Panc1 (cell line): ENCODE measurements around the gene PEPD. TPM values are rescaled to one million over a fixed set of nuclear protein-coding genes. Genes with fewer than 3 reads are reported as not detected.

ENCODE experiments used
- ATAC-seq: fragments of 200-7000 bp; cut with Tn5 transposase; 2 replicates; pipeline ENCODE4 v1.9.1; 2020; ENCODE audit warnings: mild to moderate bottlenecking, moderate library complexity
- BruUV-seq: library from RNA; stranded (reverse); fragments of 400-500 nt; replicated peaks from 2 replicates; lab custom pipeline; 2021; lab: Mats Ljungman, UMichigan
- CTCF ChIA-PET: fragments of 300-600 bp; sonication (Branson Sonifier 250); formaldehyde crosslinking; loops from one replicate; lab custom pipeline; 2022; ENCODE audit warnings: antibody characterized with exemption; lab: Charles Lee
- POLR2A ChIA-PET: fragments of 300-600 bp; sonication (Branson Sonifier 250); formaldehyde crosslinking; loops from one replicate; lab custom pipeline; 2022; ENCODE audit warnings: antibody characterized with exemption; lab: Charles Lee
- DNase-seq: peaks from one replicate; pipeline ENCODE4 v3.0.0-alpha.2; 2010; ENCODE audit warnings: low read depth, low spot score
- H3K27ac ChIP-seq: 2 replicates; pipeline ENCODE4 v1.5.1; 2011; ENCODE audit warnings: mild to moderate bottlenecking, low read length, inconsistent platforms
- H3K27me3 ChIP-seq: fragments of 200-500 bp; sonication (Bioruptor generic); 2 replicates; pipeline ENCODE4 v1.6.0; 2014; ENCODE audit warnings: low read length, inconsistent platforms; ENCODE audit not compliant: control insufficient read depth, insufficient read depth
- H3K36me3 ChIP-seq: fragments of 200-500 bp; sonication (Bioruptor generic); 2 replicates; pipeline ENCODE4 v1.5.1; 2014; ENCODE audit warnings: inconsistent platforms, mild to moderate bottlenecking, low read length, moderate library complexity; ENCODE audit not compliant: control insufficient read depth, insufficient read depth
- H3K4me1 ChIP-seq: 2 replicates; pipeline ENCODE4 v1.5.1; 2011; ENCODE audit warnings: inconsistent platforms, mild to moderate bottlenecking, low read length, moderate library complexity; ENCODE audit not compliant: control insufficient read depth, insufficient read depth
- H3K4me3 ChIP-seq, 2 experiments: 2 replicates each; pipeline ENCODE4 v1.5.1; 2011 to 2012; ENCODE audit warnings: low read depth in 2 of 2, low read length in 2 of 2, mild to moderate bottlenecking in 2 of 2, inconsistent platforms in 1 of 2, moderate library complexity in 1 of 2
- H3K9me3 ChIP-seq: fragments of 200-500 bp; sonication (Bioruptor generic); 2 replicates; pipeline ENCODE4 v1.5.1; 2014; ENCODE audit warnings: low read depth, mild to moderate bottlenecking, inconsistent platforms, low read length, moderate library complexity; ENCODE audit not compliant: control insufficient read depth, insufficient read depth
- SIN3A ChIP-seq: IDR thresholded peaks from 2 replicates; pipeline ENCODE4 v1.6.1; 2012; ENCODE audit warnings: low read depth, mild to moderate bottlenecking, low read length, moderate library complexity, borderline replicate concordance; ENCODE audit not compliant: insufficient read depth
- TCF7L2 ChIP-seq: IDR thresholded peaks from 2 replicates; pipeline ENCODE4 v1.6.1; 2011; ENCODE audit warnings: mild to moderate bottlenecking, low read depth, low read length, inconsistent platforms
- in situ Hi-C: cut with HindIII; loops from 2 replicates; pipeline ENCODE4 v1.10.0; 2016; ENCODE audit warnings: low sequenced_read_pairs, low pct_unique_long_range_greater_than_20kb
- intact Hi-C: fragments of 100-400 bp; cut with micrococcal nuclease; formaldehyde crosslinking; loops from one replicate; pipeline ENCODE4 v1.10.0; 2022; ENCODE audit not compliant: unreplicated experiment
- total RNA-seq: library from RNA; stranded (reverse); gene quantifications from one replicate; pipeline ENCODE4 v1.2.1, GENCODE V29; 2021; ENCODE audit not compliant: unreplicated experiment
- TF ChIP-seq, protein P1 (sequence below), 2 experiments: IDR thresholded peaks; 2 replicates each; pipeline ENCODE4 v1.6.1; 2011 to 2012; ENCODE audit warnings: low read depth in 2 of 2, control low read depth in 1 of 2, low read length in 1 of 2, mild to moderate bottlenecking in 1 of 2, moderate library complexity in 1 of 2; ENCODE audit not compliant: insufficient read depth in 1 of 2
- TF ChIP-seq, protein P2 (sequence below): fragments of 450-650 bp; IDR thresholded peaks from 2 replicates; pipeline ENCODE4 v1.5.1; 2017; ENCODE audit warnings: mild to moderate bottlenecking

PEPD gene
- total RNA-seq, 1 experiment from 2014 or later, result 102 TPM

DNA sequence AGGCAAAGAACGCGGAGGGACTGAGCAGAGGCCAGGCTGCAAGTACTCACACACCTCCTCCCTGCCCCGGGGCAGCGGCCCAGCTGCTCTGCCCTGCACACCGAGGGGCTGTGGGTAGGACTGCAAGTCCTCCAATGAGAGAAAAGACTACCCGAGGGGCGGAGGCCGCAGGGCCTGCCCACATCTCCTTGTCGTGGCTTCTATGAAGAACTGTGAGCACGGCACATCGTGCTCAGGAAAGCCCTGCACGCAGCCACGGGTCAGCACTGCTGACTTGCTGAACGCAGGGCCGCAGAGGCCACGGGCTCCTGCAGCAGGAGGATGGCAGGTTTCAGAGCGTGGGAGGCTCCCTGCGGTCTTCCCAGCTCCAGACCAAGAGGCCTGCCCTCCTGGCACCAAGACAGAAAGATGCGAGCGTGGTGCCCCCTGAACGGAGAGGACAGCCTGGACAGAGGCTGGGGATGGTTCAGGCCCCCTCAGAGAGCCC lies 110.6 kb downstream of the PEPD start:
- in situ Hi-C loops, result loop anchor here (10.0 kb wide), 1 partner anchor 294 kb away; no protein-coding TSS in a partner anchor

DNA sequence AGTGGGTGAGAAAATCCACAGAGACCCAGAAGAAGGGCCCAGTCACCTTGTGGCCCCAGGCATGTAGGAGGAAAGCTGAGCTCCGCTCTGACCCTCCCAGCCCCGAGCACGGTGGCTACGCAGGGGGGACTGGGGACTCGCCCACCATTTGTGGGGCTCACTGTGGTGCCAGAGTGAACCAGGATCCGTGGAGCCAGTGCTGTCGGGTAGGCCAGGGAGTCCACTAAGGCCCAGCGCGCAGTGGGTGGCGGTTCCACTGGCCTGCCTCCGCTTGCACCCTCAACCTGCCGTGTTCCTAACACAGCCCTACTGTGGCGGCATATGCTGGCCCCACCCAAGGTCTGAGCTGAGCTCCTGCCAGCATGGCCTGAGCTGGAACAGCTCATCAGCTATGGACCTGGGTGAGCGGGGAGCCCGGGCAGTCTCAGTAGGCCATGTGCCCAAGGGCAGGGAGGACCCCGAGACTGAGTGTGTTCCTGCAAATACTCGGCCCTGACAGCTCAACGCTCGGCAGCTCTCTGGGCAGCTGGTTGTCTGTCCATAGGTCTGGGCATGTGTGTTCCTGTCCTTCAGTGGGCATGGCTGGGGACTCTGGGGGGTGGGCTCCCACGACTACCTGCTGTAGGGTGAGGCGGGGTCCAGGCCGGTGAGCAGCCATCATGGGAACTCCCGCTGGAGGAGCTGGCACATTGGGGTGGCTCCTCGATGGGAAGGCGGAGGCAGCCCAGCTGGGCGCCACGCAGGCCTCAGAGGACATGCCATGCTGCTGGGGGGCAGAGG lies 111.5 kb downstream of the PEPD start:
- ChIA-PET CTCF (interaction anchor here (0.6 to 1.3 kb wide), 3 partner anchors 12 to 195 kb away, joined by 3 to 4 read pairs (median 3); no protein-coding TSS in a partner anchor), POLR2A (no interaction called here)
- no TSS peak for BruUV-seq
- no peaks in the 10 kb centered on the region for H3K36me3 ChIP-seq
- ATAC-seq (no peak), DNase-seq (no peak)
- H3K4me3 ChIP-seq, result no peak overlapping the region
- no peak overlapping the region for H3K27ac ChIP-seq
- no peak for TF ChIP-seq SIN3A
- H3K4me1 ChIP-seq, result no peaks in the 10 kb centered on the region
- no peaks in the 10 kb centered on the region for H3K9me3 ChIP-seq
- intact Hi-C loops (no loop called here), in situ Hi-C loops (loop anchor here (10.0 kb wide), 1 partner anchor 295 kb away; no protein-coding TSS in a partner anchor)
- no peaks in the 10 kb centered on the region for H3K27me3 ChIP-seq

More for the DNA sequence above, 110.6 kb downstream of the PEPD start:
- H3K9me3 ChIP-seq, result no peaks in the 10 kb centered on the region
- ATAC-seq (no peak), DNase-seq (no peak)
- BruUV-seq, result no TSS peak
- CTCF ChIA-PET, result no interaction called here
- no peaks in the 10 kb centered on the region for H3K27me3 ChIP-seq
- intact Hi-C loops, result no loop called here
- H3K4me1 ChIP-seq, result no peaks in the 10 kb centered on the region
- H3K27ac ChIP-seq, result no peak overlapping the region
- POLR2A ChIA-PET, result no interaction called here
- no peak for TF ChIP-seq TCF7L2
- TF ChIP-seq, protein P1, sequence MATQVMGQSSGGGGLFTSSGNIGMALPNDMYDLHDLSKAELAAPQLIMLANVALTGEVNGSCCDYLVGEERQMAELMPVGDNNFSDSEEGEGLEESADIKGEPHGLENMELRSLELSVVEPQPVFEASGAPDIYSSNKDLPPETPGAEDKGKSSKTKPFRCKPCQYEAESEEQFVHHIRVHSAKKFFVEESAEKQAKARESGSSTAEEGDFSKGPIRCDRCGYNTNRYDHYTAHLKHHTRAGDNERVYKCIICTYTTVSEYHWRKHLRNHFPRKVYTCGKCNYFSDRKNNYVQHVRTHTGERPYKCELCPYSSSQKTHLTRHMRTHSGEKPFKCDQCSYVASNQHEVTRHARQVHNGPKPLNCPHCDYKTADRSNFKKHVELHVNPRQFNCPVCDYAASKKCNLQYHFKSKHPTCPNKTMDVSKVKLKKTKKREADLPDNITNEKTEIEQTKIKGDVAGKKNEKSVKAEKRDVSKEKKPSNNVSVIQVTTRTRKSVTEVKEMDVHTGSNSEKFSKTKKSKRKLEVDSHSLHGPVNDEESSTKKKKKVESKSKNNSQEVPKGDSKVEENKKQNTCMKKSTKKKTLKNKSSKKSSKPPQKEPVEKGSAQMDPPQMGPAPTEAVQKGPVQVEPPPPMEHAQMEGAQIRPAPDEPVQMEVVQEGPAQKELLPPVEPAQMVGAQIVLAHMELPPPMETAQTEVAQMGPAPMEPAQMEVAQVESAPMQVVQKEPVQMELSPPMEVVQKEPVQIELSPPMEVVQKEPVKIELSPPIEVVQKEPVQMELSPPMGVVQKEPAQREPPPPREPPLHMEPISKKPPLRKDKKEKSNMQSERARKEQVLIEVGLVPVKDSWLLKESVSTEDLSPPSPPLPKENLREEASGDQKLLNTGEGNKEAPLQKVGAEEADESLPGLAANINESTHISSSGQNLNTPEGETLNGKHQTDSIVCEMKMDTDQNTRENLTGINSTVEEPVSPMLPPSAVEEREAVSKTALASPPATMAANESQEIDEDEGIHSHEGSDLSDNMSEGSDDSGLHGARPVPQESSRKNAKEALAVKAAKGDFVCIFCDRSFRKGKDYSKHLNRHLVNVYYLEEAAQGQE (IDR thresholded peaks at IDR 0.05; ENCODE audit: insufficient read depth in 1 of 2, low read depth in 2 of 2, low read length in 1 of 2), result no peak
- TF ChIP-seq, protein P2, sequence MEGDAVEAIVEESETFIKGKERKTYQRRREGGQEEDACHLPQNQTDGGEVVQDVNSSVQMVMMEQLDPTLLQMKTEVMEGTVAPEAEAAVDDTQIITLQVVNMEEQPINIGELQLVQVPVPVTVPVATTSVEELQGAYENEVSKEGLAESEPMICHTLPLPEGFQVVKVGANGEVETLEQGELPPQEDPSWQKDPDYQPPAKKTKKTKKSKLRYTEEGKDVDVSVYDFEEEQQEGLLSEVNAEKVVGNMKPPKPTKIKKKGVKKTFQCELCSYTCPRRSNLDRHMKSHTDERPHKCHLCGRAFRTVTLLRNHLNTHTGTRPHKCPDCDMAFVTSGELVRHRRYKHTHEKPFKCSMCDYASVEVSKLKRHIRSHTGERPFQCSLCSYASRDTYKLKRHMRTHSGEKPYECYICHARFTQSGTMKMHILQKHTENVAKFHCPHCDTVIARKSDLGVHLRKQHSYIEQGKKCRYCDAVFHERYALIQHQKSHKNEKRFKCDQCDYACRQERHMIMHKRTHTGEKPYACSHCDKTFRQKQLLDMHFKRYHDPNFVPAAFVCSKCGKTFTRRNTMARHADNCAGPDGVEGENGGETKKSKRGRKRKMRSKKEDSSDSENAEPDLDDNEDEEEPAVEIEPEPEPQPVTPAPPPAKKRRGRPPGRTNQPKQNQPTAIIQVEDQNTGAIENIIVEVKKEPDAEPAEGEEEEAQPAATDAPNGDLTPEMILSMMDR, result no peak
- H3K4me3 ChIP-seq, result no peak overlapping the region
- H3K36me3 ChIP-seq, result no peaks in the 10 kb centered on the region
